SK-N-MC (cell line): ENCODE data around the gene AQP5.
"Not testable (repeated sequence)": the region's sequence is repeated elsewhere in the genome, so short reads cannot be mapped to it uniquely, and the experiment has no call there.

ENCODE experiments used
- DNase-seq: peaks from one replicate; pipeline ENCODE4 v3.0.0-alpha.2; 2011; ENCODE audit warnings: low read depth, low spot score
- H3K27ac ChIP-seq: fragments of 200-600 bp; sonication (generic); 2 replicates; pipeline ENCODE4 v1.5.1; 2016; ENCODE audit warnings: mixed run types
- H3K36me3 ChIP-seq: fragments of 200-600 bp; sonication (generic); 2 replicates; pipeline ENCODE4 v1.6.1; 2017; ENCODE audit warnings: antibody characterized with exemption, low read length, mixed read lengths; ENCODE audit not compliant: insufficient read depth
- H3K4me3 ChIP-seq: fragments of 200-600 bp; sonication (generic); 2 replicates; pipeline ENCODE4 v1.5.1; 2016
- H3K9ac ChIP-seq: fragments of 200-600 bp; sonication (generic); 2 replicates; pipeline ENCODE4 v1.8.0; 2017; ENCODE audit warnings: mixed run types, mixed read lengths; ENCODE audit not compliant: insufficient read length
- H3K9me3 ChIP-seq: fragments of 200-600 bp; sonication (generic); 2 replicates; pipeline ENCODE4 v1.6.1; 2017; ENCODE audit warnings: low read depth, mild to moderate bottlenecking, antibody characterized with exemption, low read length, moderate library complexity, mixed read lengths
- EZH2 ChIP-seq: fragments of 200-600 bp; sonication (generic); IDR thresholded peaks from one replicate; pipeline ENCODE4 v1.6.1; 2017; ENCODE audit warnings: antibody characterized with exemption
- FOXP2 ChIP-seq: optimal IDR thresholded peaks from 2 replicates; pipeline ENCODE3; 2011; ENCODE audit warnings: mild to moderate bottlenecking, moderate library complexity; ENCODE audit not compliant: insufficient read depth; ENCODE audit errors: extremely low read length, control extremely low read depth
- POLR2AphosphoS5 ChIP-seq: IDR thresholded peaks from 2 replicates; pipeline ENCODE4 v1.6.1; 2012; ENCODE audit warnings: mild to moderate bottlenecking, low read depth, low read length, borderline replicate concordance

AQP5 gene

GRCh38 chr12:49987625-49988303, 26.1 kb downstream of the AQP5 start:
- no peak overlapping the region for H3K27ac ChIP-seq
- DNase-seq: no peak
- H3K9ac ChIP-seq: no peak overlapping the region
- no peak; the same call in 1 of the 2 replicates for TF ChIP-seq POLR2AphosphoS5
- TF ChIP-seq FOXP2: no peak
- no peak for TF ChIP-seq EZH2
- no peaks in the 10 kb centered on the region for H3K9me3 ChIP-seq
- peaks cover 55% of the 10 kb centered on the region for H3K36me3 ChIP-seq
- H3K4me3 ChIP-seq: no peak overlapping the region

GRCh38 chr12:49989400-49989799, 27.7 kb downstream of the AQP5 start:
- not testable (repeated sequence) for H3K9me3 ChIP-seq, DNase-seq, H3K9ac ChIP-seq, H3K4me3 ChIP-seq, H3K27ac ChIP-seq
- peaks cover 70% of the 10 kb centered on the region for H3K36me3 ChIP-seq

- DNase-seq: no peak
- Histone ChIP-seq H3K9ac (no peak overlapping the region), H3K36me3 (peaks cover 78% of the 10 kb centered on the region), H3K27ac (no peak overlapping the region), H3K4me3 (no peak overlapping the region), H3K9me3 (no peaks in the 10 kb centered on the region)
- TF ChIP-seq EZH2: no peak
- no peak for TF ChIP-seq FOXP2
- TF ChIP-seq POLR2AphosphoS5: no peak
These were observed 28.6 kb downstream of the AQP5 start for GRCh38 chr12:49990273-49990672.

GRCh38 chr12:49998453-49998852, 36.8 kb downstream of the AQP5 start:
- DNase-seq: no peak
- Histone ChIP-seq H3K9ac (no peak overlapping the region), H3K9me3 (no peaks in the 10 kb centered on the region), H3K27ac (no peak overlapping the region), H3K4me3 (no peak overlapping the region), H3K36me3 (peaks cover 89% of the 10 kb centered on the region)
- TF ChIP-seq POLR2AphosphoS5: no peak
- no peak for TF ChIP-seq EZH2
- TF ChIP-seq FOXP2: no peak

- DNase-seq: no peak
- Histone ChIP-seq H3K4me3 (no peak overlapping the region), H3K9me3 (no peaks in the 10 kb centered on the region), H3K27ac (no peak overlapping the region), H3K36me3 (peaks cover 91% of the 10 kb centered on the region), H3K9ac (no peak overlapping the region)
- TF ChIP-seq FOXP2 (no peak), POLR2AphosphoS5 (no peak), EZH2 (no peak)
These were observed 41.9 kb downstream of the AQP5 start for GRCh38 chr12:50003595-50003994.

GRCh38 chr12:50004696-50005095, 43.0 kb downstream of the AQP5 start:
- Histone ChIP-seq H3K9me3 (no peaks in the 10 kb centered on the region), H3K36me3 (peaks cover 89% of the 10 kb centered on the region), H3K4me3 (no peak overlapping the region), H3K9ac (no peak overlapping the region), H3K27ac (no peak overlapping the region)
- DNase-seq: no peak
- TF ChIP-seq EZH2 (no peak), FOXP2 (no peak), POLR2AphosphoS5 (no peak)

- Histone ChIP-seq H3K4me3 (no peak overlapping the region), H3K9me3 (no peaks in the 10 kb centered on the region), H3K27ac (no peak overlapping the region), H3K36me3 (peaks cover 89% of the 10 kb centered on the region), H3K9ac (no peak overlapping the region)
- no peak for TF ChIP-seq FOXP2
- no peak for TF ChIP-seq EZH2
- no peak for TF ChIP-seq POLR2AphosphoS5
- no peak for DNase-seq
These were observed 43.5 kb downstream of the AQP5 start for GRCh38 chr12:50005175-50005574.

- H3K9ac ChIP-seq: no peak overlapping the region
- TF ChIP-seq POLR2AphosphoS5 (no peak), EZH2 (no peak), FOXP2 (no peak)
- DNase-seq: no peak
- H3K27ac ChIP-seq: no peak overlapping the region
- H3K4me3 ChIP-seq: no peak overlapping the region
- peaks cover 85% of the 10 kb centered on the region for H3K36me3 ChIP-seq
- no peaks in the 10 kb centered on the region for H3K9me3 ChIP-seq
These were observed 44.6 kb downstream of the AQP5 start for GRCh38 chr12:50006280-50006679.

- TF ChIP-seq POLR2AphosphoS5 (no peak), FOXP2 (no peak), EZH2 (no peak)
- H3K27ac ChIP-seq: 0 out of 2 replicates have a peak overlapping the region, but pooled peaks have one; percentile 32
- DNase-seq: no peak
- H3K4me3 ChIP-seq: no peak overlapping the region
- no peak overlapping the region for H3K9ac ChIP-seq
- H3K9me3 ChIP-seq: no peaks in the 10 kb centered on the region
- peaks cover 80% of the 10 kb centered on the region for H3K36me3 ChIP-seq
These were observed 45.2 kb downstream of the AQP5 start for GRCh38 chr12:50006754-50007442.
